ENCODE measurements around the gene HCN3.
"Not testable (repeated sequence)": the region's sequence is repeated elsewhere in the genome, so short reads cannot be mapped to it uniquely, and the experiment has no call there.

The HCN3 gene

DNA sequence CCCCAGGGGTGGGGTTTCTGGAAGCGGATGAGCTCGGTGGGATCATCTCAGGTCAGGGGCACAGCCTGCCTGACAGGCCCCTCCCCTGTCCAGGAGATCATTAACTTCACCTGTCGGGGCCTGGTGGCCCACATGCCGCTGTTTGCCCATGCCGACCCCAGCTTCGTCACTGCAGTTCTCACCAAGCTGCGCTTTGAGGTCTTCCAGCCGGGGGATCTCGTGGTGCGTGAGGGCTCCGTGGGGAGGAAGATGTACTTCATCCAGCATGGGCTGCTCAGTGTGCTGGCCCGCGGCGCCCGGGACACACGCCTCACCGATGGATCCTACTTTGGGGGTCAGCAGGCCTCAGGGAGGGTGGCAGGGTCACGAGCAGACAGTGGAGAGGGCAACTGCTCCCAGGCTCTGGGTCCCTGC, 8.4 kb downstream of the HCN3 start:
- DNase-seq, result no peak

DNA sequence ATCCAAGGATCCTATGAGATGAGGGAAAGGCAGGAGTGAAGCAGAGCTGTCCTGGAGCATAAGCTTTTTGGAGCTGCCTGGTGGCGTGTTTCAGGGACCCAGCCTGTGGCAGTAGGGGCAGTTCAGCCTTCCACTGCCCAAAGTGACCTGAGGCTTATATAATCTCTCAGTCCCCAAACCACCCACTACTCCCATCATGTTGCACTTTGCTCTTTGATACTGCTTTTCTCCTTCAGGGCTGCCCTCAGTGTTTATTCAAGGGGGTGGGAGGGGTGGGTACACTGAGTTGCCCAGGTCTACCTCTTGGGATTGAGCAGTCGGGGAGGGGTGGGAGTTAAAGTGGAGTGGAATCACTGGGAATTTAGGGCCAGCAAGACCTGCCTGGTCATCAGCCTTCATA, 9.3 kb downstream of the HCN3 start:
- DNase-seq, result no peak

DNA sequence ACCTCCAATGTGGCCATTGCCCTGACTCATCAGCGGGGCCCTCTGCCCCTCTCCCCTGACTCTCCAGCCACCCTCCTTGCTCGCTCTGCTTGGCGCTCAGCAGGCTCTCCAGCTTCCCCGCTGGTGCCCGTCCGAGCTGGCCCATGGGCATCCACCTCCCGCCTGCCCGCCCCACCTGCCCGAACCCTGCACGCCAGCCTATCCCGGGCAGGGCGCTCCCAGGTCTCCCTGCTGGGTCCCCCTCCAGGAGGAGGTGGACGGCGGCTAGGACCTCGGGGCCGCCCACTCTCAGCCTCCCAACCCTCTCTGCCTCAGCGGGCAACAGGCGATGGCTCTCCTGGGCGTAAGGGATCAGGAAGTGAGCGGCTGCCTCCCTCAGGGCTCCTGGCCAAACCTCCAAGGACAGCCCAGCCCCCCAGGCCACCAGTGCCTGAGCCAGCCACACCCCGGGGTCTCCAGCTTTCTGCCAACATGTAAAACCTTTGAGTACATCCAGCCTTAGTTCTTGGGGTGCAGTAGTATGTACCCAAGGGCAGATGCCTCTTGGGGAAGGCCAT, 10.8 kb downstream of the HCN3 start:
- no peak for DNase-seq

DNA sequence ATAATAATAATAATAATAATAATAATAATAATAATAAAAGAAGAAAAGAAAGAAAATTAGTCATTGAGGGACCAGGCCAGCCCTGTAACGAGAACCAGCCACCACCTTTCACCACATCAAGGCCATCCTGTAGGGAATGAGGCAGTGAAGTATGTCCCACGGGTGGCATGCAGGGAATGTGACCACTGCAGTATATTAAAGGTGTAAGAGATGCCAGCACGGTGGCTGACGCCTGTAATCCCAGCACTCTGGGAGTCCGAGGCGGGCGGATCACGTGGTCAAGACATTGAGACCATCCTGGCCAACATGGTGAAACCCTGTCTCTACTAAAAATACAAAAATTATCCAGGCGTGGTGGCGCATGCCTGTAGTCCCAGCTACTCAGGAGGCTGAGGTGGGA, 13.7 kb downstream of the HCN3 start:
- not testable (repeated sequence) for DNase-seq

DNA sequence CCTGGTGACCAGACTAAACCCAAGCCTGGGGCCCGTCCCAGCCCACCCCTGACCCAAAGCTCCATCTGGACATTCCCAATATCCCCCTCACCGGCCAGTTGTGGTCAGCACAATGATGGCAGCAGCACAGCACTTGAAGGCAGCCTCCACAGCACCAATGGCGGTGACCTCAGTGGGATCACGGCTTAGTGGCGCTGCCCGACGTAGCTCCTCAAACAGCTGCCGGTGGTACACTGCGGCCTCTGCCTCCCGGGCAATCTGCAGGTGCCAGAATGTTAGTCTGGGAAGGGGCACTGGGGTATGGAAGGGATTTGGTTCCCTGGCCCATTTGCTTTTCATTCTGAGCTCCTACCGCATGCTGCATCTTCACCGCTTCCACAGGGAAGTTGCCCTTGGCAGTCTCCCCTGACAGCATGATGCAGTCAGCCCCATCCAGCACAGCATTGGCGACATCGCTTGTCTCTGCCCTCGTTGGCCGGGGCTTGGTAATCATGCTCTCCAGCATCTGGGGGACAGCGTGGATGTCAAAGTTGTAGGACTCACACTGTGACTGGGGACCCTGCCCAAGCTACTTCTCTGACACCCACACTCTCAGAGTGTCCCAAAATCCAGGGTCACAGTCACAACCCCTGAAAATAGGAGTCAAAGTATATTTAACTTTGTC, 16.0 kb downstream of the HCN3 start:
- DNase-seq, result no peak

DNA sequence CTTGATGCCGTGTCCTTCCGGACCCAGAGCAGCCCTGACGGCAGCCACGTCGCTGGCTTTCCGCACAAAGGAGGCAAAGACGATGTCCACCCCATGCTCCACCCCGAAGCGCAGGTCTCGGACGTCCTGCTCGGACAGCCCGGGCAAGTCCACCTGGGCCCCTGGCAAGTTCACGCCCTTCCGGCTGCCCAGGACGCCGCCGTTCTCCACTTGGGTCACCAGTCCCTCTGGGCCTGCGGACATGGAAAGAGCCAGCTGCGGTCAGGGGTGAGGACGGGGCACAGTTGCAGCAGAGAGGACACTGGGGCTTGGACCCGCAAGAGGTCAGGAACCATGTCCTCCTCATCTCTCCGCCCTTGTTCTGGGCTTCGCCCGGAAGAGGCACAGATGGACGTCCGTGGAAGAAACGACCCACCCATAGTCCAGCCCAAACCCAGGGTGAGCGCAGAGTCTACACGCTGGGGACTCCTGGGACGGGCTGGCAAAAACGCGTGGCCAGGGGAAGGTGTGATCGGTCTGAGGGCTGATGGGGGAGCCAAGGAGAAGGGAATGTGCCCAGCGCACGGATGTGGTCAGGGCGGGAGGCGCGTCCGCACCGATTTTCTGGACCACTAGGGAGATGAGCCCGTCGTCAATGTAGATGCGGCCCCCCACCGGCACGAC, 17.4 kb downstream of the HCN3 start:
- no peak for DNase-seq

DNA sequence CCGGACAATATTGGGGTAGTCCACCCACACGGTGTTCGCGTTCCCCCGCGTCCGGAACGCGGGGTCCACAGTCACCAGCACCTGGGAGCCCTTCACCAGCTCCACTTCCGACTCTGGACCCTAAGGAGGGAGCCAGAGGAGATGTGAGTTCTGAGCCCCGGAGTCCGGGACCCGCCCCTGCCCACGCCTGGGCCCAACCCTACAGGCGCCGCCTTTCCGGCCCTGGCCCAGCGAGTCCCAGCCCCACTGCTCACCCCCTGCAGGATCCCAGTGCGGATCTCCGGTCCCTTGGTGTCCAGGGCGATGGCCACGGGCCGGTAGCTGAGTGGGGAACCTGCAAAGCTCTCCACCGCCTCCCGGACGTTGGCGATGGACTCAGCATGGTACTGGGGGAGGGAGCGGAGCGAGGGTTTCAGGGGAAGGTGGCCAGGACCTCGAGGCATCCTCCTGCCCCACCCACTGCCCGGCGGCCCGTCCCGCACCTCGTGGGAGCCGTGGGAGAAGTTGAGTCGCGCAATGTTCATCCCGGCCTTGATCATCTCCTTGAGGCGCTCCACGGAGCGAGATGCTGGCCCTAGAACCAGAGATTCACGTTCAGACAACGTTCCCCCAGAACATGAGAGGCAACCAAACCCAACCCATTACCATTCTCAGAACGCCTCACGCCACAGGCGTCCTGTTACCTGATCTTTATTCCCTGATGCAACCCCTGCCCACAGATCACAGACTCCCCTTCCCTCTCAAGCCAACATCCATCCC, 18.1 kb downstream of the HCN3 start:
- no peak for DNase-seq

DNA sequence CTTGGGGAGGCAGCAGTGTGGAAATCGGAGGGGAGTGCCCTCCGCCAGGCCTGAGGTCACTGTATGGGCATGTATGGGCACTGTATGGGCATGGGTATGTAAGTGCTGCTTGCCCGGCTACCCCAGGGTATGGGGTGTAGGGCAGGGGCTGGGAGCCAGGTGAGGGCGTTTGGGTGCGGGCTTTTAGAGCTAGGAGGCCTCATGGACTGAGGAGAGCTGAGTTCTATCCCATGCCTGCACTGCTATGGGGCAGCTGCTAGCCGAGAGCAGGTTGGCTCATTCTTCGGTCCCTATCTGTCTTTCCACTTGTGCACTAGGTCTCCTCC, 18.6 kb downstream of the HCN3 start:
- no peak for DNase-seq

DNA sequence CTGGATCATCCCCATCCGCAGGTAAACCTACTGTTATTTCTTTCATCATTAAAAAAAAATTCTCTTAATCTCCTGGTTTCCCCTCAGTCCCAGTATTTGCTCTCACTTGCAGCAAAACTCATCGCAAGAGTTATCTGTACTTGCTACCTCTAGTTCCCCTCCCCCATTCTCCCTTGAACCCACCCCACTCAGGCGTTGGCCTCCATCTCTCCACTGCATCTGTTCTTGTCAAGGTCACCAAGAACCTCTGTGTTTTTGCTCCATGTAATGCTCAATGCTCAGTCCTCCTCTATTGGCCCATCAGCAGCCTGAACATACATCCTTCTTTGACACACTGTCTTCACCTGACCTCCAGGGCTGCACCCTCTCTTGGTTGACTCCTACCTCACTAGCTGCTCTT, 19.4 kb downstream of the HCN3 start:
- DNase-seq, result no peak

DNA sequence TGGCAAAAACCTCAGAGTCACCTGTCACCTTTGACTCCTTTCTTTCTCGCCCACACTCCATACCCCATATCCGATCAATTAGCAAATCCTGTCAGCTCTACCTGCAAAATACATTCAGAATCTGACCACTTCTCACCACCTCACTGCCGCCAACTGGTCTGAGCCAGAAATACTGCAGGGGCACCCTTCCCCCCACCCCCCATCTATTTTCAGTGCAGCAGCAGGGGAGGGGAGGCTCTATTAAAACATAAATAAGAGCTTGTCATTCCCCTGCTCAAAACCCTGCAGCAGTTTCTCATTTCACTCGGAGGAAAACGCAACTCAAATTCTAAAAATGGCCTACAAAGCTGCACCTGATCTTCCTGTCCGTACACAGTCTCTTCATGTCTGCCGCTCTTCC, 20.1 kb downstream of the HCN3 start:
- no peak for DNase-seq

DNA sequence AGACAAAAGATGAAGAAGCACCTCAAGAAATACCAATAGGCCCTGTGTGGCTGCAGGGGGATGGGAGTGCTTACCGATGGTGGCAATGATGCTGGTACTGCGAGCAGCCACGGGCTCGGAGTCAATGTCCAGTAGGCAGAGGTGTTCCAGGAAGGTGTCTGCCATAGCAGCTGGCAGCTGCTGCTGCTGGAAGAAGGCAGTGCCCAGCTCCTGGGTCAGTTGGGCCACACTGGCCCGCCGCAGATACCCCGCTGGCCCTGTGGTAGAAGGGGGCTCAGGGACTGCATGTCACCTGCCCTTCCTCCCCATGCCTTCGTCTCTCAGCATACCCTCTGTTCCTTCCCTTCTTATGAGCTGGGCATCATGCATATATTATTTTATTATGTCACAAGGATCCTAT, 22.8 kb downstream of the HCN3 start:
- no peak for DNase-seq

DNA sequence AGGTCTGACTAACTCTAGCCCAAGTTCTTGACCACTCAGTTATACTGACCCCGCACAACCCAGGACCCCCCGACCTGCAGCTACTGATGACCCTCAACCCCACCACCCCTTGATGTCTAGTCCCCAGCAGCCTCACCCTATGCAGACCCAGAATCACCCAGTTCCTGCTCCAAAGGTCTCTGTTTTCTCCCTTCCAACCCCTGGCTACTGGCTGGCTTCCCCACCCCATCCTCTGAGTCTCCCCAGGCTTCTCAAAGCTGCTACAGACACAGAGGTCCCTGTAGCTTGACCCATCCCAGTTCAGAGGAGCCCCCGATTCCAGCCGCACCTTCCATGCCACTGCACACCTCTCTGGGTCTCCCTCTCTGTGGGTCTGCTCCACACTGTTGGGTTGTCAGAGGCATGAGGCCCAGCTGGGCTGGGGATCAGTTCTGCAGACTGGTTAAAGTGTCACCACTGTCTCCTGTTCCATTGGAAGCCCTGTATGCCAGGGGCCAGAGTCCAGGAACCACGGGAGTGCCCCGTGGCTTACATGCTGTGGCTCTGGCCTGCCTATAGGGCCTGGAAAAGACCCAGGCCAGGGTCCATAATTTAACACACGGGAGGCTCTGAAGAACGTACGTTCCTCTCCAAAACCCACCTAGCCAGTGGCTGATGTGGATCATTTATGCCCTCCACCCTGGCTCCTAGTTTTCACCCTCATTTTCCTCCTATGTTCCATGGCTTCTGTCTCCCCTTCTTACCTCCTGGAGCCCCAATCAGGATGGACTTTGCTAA, 23.5 kb downstream of the HCN3 start:
- no peak for DNase-seq

DNA sequence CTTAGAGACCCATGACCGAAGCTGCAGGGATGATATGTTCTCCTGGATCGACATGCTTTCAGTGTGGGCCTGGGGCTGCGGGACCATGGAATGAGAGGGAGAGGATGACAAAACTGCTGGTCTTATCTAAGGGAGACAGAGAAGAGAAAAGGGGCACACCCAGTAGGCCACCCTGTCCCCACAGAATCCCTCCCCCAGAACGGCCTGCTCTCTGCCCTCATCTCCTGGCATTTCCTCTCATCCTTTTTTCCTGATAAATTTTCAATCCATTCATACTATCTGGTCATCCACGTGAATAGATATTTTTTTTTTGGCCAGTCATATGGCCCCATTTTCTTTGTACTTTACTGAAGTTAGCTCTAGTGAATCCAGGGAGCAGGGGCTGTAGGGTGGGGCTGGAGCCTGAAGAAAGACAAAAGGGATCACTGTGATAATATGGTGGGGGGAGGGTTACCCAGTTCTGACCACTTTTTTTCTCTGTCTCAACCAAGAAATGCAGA, 24.1 kb downstream of the HCN3 start, which contains the start of gene PKLR:
PKLR (minus strand) TSS at position 97 of the 500 bp plus-strand sequence; CDS start at position 54, 43 bp downstream.
- no peak for DNase-seq

DNA sequence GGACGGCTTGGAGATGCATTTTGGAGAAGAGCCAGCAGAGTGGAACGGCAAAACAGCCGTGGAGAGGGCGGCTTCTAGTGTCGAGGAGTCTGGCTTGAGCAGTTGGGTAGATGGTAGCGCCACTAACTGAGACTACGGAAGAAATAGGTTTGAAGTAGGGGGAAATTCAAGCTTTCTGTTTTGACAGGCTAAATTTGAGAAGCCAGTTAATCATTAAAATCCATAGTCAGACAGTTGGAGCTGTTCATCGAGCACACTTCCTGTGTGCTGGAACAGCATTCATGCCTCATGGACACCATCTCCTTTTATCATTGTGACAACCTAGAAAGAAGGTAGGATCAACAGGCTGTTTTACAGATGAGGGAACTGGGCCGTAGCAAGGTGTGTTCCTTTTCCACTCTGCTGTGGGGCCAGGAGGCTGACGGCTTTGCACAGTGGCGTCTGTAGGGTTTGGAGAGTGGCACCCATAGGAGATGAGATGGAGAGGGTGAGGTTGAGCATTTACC, 27.3 kb downstream of the HCN3 start:
- no peak for DNase-seq

DNA sequence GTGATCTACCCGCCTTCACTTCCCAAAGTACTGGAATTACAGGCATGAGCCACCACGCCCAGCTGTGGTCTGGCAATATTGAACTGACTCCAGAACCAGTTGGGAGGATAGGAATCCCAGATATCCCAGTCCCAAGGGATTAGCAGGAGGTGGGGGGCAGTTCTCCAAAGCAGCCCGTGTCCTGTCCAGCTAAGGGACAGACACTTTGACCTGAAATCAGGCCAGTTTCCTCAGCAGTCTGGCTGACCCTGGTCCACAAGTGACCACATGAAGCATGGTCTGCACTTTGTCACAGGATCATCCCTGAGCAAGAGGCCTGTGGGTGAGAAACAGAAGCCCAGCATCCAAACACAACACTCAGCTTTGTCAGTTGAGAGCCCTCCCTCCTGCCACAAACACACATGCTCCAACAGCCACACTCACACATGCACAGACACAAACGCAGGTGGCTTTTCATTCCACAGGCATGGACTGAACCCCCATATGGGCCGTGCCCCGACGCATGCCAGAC, 28.7 kb downstream of the HCN3 start:
- no peak for DNase-seq

DNA sequence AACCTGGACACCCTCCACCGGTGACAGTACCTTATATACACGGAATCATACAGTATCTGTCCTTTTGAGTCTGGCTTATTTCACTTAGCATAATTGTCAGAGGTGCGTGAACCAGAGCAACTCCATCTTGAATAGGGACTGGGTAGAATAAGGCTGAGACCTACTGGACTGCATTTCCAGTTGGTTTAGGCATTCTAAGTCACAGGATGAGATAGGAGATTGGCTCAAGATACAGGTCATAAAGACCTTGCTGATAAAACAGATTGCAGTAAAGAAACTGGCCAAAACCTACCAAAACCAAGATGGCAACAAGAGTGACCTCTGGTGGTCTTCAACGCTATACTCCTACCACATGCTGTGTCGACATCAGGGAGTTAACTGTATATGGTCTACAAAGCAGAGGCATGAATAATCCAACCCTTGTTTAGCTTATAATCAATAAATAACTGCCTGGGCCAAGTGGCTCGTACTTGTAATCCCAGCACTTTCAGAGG, 30.0 kb downstream of the HCN3 start:
- DNase-seq, result no peak

DNA sequence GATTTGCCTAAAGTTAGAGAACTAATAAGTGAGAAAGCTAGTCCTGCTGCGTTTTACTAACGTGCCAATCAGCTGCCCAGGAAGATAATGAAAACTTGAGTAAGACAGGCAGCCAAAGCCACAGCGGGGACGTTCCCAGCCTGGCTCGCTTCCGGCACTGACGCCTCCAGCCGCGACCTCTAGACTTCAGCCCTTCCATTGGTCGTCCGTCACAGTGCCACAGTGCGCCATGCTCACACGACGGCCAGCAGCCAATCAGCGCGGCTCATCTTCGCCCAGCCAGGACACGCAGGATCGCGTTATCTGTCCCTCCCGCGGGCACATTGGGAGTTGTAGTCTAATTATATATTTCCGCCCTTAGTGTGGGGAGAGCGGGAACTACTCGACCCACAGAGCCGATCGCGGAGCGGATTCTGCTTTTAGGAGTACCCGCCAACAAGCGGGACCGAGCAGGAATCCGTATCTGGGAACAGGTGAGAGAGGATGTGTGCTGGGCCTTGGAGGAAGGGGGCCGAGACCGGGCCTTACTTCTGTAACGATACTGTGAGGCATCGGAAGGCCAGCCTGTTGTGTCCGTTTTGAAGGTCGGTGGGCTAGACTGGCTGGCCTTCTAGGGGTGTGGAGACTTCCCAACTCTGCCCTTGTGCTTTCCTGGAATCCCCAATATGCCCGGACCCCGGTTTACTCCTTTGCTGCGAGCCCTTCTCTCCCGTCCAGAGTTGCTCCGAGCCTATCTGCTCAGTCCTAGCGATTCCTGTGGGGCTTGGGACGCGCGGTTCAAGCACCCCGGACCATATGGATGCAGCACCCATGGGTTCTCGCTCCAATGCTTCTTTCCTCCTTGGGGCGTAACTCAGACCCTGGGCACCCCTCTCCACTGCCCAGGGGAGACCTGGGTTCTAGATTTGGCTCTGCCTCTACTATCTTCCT, 31.5 kb downstream of the HCN3 start, which contains the start of gene FDPS:
FDPS (plus strand) TSS at position 374 of the 930 bp plus-strand sequence. CDS start 924 bp downstream, outside the sequence.
- DNase-seq, result peak; percentile 99

DNA sequence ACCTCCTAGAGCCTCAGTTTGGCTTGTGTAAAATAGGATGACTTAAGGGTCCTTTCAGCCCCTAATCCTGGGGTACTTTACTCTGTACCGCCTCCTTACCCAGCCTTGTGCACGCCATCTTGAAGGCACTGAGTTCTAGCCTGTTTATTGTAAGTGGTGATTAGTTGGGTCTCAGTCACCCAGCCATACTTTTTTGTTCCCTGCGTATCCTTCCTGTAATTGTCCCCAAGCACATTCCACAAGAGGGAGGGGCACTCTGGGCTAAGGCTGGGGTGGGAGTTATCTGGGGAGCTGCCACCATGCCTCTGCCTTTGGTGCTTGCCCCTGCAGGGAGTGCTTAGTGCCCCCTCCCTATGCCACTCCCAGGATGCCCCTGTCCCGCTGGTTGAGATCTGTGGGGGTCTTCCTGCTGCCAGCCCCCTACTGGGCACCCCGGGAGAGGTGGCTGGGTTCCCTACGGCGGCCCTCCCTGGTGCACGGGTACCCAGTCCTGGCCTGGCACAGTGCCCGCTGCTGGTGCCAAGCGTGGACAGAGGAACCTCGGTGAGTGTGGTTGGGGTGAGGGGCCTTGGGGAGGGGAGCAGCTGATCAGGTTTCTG, 32.3 kb downstream of the HCN3 start:
- DNase-seq, result peak; percentile 4

DNA sequence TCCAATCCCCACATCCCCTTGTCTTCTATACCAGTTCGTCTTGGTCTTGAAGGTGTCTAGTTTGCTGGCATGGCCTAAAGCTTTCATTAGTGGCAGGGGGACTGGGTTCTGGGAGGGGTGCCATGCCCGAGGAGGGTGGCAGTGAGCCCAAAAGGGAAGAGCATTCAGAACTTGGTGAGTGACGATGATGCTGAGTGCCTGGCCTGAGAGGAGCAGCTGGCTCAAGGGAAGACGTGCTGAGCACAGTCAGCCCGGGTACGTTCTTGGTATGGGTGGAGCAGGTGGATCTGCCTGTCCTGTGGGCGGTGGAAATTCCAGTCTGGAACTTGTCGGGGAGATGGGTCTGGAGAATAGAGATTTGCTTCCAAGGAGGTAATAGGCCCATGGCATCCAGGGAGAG, 36.0 kb downstream of the HCN3 start:
- DNase-seq, result no peak

DNA sequence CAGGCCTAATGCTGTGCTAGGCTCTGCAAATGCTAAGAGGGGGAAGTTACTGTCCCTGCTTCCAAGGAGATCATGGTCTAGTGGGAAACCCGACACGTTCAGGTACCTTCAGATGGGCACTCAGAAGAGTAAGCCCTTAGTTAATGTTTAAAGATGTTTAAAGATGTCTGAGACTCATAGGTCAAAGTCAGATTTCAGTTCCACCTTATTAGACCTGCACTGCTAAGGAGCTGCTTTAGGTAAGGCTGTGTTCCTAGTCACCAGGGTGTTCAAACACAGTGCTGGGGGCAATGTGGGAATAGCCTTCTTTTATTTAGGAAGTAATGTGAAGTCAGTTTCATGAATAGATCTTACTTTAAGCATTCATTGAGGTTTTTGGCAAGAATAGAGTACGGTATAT, 39.7 kb downstream of the HCN3 start:
- no peak for DNase-seq

DNA sequence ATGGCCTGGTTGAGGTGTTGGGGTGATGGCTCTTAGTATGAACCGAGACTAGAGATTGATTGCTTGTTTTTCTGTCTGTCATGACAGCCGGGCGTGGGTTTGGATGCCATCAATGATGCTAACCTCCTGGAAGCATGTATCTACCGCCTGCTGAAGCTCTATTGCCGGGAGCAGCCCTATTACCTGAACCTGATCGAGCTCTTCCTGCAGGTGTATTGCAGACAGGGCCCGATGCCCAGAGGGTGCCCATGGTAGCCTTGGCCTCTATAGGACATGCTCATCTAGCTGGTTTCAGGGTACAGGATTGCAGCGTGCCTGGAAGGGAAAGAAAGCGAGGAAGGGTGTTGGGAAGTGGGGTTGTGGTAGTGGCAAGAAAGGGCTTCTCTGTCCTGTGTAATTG, 40.8 kb downstream of the HCN3 start:
- no peak for DNase-seq
